ENCODE measurements around the gene ANO1. TPM values are rescaled to one million over a fixed set of nuclear protein-coding genes. Genes with fewer than 3 reads are reported as not detected.
A peak's percentile ranks its signal among the peaks of the same experiment; 100 is the strongest.

ANO1 gene
- total RNA-seq, 4 donors from 2014 or later, result 87.7 to 133 (median 108) TPM

- H3K9me3 ChIP-seq, result no peaks in the 10 kb centered on the region
- no peak for TF ChIP-seq POLR2A (IDR thresholded peaks at IDR 0.05)
- no peak for TF ChIP-seq POLR2AphosphoS5 (IDR thresholded peaks at IDR 0.05)
- TF ChIP-seq CTCF (IDR thresholded peaks at IDR 0.05), result no peak
- TF ChIP-seq EP300 (IDR thresholded peaks at IDR 0.05), result no peak
- peak overlapping the region; percentile 76 for H3K27ac ChIP-seq
- peaks cover 25% of the 10 kb centered on the region for H3K27me3 ChIP-seq
- H3K36me3 ChIP-seq, result no peaks in the 10 kb centered on the region
- DNase-seq (ENCODE audit: low spot score in 2 of 2), result no peak
- 20% methylated on average over 20 of the region's 20 CpGs for WGBS
- peak overlapping the region; percentile 13 for H3K4me3 ChIP-seq
- peaks cover 23% of the 10 kb centered on the region for H3K4me1 ChIP-seq
Observed at GRCh38 chr11:70141486-70142220, 63.5 kb downstream of the ANO1 start.

GRCh38 chr11:70142221-70142875 lies 64.2 kb downstream of the ANO1 start:
- H3K9me3 ChIP-seq, result no peaks in the 10 kb centered on the region
- no peaks in the 10 kb centered on the region for H3K36me3 ChIP-seq
- 41% methylated on average over 14 of the region's 14 CpGs for WGBS
- no peak for DNase-seq (ENCODE audit: low spot score in 2 of 2)
- peaks cover 31% of the 10 kb centered on the region for H3K27me3 ChIP-seq
- H3K4me1 ChIP-seq, result peaks cover 23% of the 10 kb centered on the region
- TF ChIP-seq POLR2AphosphoS5 (IDR thresholded peaks at IDR 0.05) (no peak), POLR2A (IDR thresholded peaks at IDR 0.05) (no peak)
- peak overlapping the region; percentile 76 for H3K27ac ChIP-seq
- no peak overlapping the region for H3K4me3 ChIP-seq

GRCh38 chr11:70144262-70144661 lies 66.1 kb downstream of the ANO1 start:
- no peak for DNase-seq (ENCODE audit: low spot score in 2 of 2)
- Histone ChIP-seq H3K36me3 (no peaks in the 10 kb centered on the region), H3K4me1 (peaks cover 23% of the 10 kb centered on the region), H3K9me3 (no peaks in the 10 kb centered on the region), H3K27ac (no peak overlapping the region), H3K27me3 (peaks cover 34% of the 10 kb centered on the region), H3K4me3 (no peak overlapping the region)
- WGBS, result 94% methylated on average over 10 of the region's 10 CpGs
- no peak for TF ChIP-seq POLR2A (IDR thresholded peaks at IDR 0.05)
- TF ChIP-seq EP300 (IDR thresholded peaks at IDR 0.05), result no peak
- no peak for TF ChIP-seq POLR2AphosphoS5 (IDR thresholded peaks at IDR 0.05)
- no peak for TF ChIP-seq CTCF (IDR thresholded peaks at IDR 0.05)

- no peak for DNase-seq (ENCODE audit: low spot score in 2 of 2)
- Histone ChIP-seq H3K9me3 (no peaks in the 10 kb centered on the region), H3K4me1 (peaks cover 27% of the 10 kb centered on the region), H3K27me3 (peaks cover 34% of the 10 kb centered on the region), H3K36me3 (no peaks in the 10 kb centered on the region), H3K4me3 (no peak overlapping the region), H3K27ac (no peak overlapping the region)
- WGBS, result 65% methylated on average over 5 of the region's 6 CpGs
- TF ChIP-seq EP300 (IDR thresholded peaks at IDR 0.05) (no peak), POLR2AphosphoS5 (IDR thresholded peaks at IDR 0.05) (no peak), POLR2A (IDR thresholded peaks at IDR 0.05) (no peak), CTCF (IDR thresholded peaks at IDR 0.05) (no peak)
Observed at GRCh38 chr11:70145071-70145470, 67.0 kb downstream of the ANO1 start.

- no peak for DNase-seq (ENCODE audit: low spot score in 2 of 2)
- H3K27ac ChIP-seq, result no peak overlapping the region
- H3K4me3 ChIP-seq, result no peak overlapping the region
- H3K9me3 ChIP-seq, result no peaks in the 10 kb centered on the region
- H3K36me3 ChIP-seq, result no peaks in the 10 kb centered on the region
- 87% methylated on average over 4 of the region's 4 CpGs for WGBS
- no peak for TF ChIP-seq CTCF (IDR thresholded peaks at IDR 0.05)
- no peak for TF ChIP-seq POLR2AphosphoS5 (IDR thresholded peaks at IDR 0.05)
- no peak for TF ChIP-seq POLR2A (IDR thresholded peaks at IDR 0.05)
- TF ChIP-seq EP300 (IDR thresholded peaks at IDR 0.05), result no peak
- H3K4me1 ChIP-seq, result peaks cover 21% of the 10 kb centered on the region
- H3K27me3 ChIP-seq, result peaks cover 32% of the 10 kb centered on the region
Observed at GRCh38 chr11:70145841-70146240, 67.7 kb downstream of the ANO1 start.
